ENCODE measurements around the gene GATM.

DNA sequence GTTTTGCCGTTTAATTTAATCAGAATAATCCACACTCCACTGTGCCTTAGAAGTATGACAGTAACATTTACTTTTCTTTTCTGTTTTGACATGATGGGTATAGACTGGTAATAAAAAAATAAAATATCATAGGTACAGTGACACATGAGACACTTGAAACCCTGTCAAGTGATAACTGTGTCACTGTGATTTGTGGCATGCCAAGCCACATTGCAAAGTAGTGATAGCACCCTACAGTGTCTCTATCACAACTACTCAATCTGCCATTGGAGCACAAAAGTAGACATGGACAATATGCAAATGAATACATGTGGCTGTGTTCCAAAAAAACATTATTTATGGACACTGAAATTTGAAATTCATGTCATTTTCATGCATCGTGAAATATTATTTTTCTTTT lies 22.5 kb downstream of the GATM start:
- TF ChIP-seq, protein P1, sequence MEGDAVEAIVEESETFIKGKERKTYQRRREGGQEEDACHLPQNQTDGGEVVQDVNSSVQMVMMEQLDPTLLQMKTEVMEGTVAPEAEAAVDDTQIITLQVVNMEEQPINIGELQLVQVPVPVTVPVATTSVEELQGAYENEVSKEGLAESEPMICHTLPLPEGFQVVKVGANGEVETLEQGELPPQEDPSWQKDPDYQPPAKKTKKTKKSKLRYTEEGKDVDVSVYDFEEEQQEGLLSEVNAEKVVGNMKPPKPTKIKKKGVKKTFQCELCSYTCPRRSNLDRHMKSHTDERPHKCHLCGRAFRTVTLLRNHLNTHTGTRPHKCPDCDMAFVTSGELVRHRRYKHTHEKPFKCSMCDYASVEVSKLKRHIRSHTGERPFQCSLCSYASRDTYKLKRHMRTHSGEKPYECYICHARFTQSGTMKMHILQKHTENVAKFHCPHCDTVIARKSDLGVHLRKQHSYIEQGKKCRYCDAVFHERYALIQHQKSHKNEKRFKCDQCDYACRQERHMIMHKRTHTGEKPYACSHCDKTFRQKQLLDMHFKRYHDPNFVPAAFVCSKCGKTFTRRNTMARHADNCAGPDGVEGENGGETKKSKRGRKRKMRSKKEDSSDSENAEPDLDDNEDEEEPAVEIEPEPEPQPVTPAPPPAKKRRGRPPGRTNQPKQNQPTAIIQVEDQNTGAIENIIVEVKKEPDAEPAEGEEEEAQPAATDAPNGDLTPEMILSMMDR (conservative IDR thresholded peaks at IDR 0.05; ENCODE audit: low read length) = no peak
- no peak for TF ChIP-seq EZH2phosphoT487 (IDR thresholded peaks at IDR 0.05; ENCODE audit: borderline replicate concordance)

Data from Loucy (cell line).